Neuronal stem cell (in vitro differentiated cells): ENCODE results near the gene LHB.
"Not testable (repeated sequence)": the region's sequence is repeated elsewhere in the genome, so short reads cannot be mapped to it uniquely, and the experiment has no call there.

ENCODE experiments used
- DNase-seq: peaks from one replicate; pipeline ENCODE4 v3.0.0-alpha.2; 2013; ENCODE audit warnings: low spot score
- H2AFZ ChIP-seq: one replicate; pipeline ENCODE4 v1.6.1; 2013; ENCODE audit warnings: mild to moderate bottlenecking, low read length, inconsistent platforms
- H2AK5ac ChIP-seq: 2 replicates; pipeline ENCODE4 v1.6.1; 2013; ENCODE audit warnings: low read depth, mild to moderate bottlenecking, inconsistent platforms, low read length, moderate library complexity, mixed read lengths
- H2BK120ac ChIP-seq: 2 replicates; pipeline ENCODE4 v1.6.1; 2013; ENCODE audit warnings: low read depth, mild to moderate bottlenecking, inconsistent platforms, low read length, moderate library complexity, mixed read lengths
- H2BK12ac ChIP-seq: one replicate; pipeline ENCODE4 v1.6.1; 2013; ENCODE audit warnings: low read length, inconsistent platforms
- H2BK15ac ChIP-seq: 2 replicates; pipeline ENCODE4 v1.6.1; 2013; ENCODE audit warnings: mild to moderate bottlenecking, low read length, inconsistent platforms, mixed read lengths
- H2BK5ac ChIP-seq: one replicate; pipeline ENCODE4 v1.6.1; 2013; ENCODE audit warnings: inconsistent platforms, mild to moderate bottlenecking, low read length, moderate library complexity
- H3K14ac ChIP-seq: one replicate; pipeline ENCODE4 v1.6.1; 2013; ENCODE audit warnings: low read length, inconsistent platforms
- H3K18ac ChIP-seq: 2 replicates; pipeline ENCODE4 v1.6.1; 2013; ENCODE audit warnings: low read length, inconsistent platforms
- H3K23ac ChIP-seq: 2 replicates; pipeline ENCODE4 v1.6.1; 2013; ENCODE audit warnings: low read depth, mild to moderate bottlenecking, mixed read lengths, low read length, inconsistent platforms; ENCODE audit not compliant: poor library complexity
- H3K27ac ChIP-seq: replicated peaks from 3 replicates; pipeline ENCODE4 v1.5.1; 2013; ENCODE audit warnings: low read length, inconsistent platforms
- H3K27me3 ChIP-seq, 3 experiments: 2 replicates each; pipeline ENCODE4 v1.6.1; 2013; ENCODE audit warnings: low read length in 3 of 3, mild to moderate bottlenecking in 2 of 3, inconsistent platforms in 1 of 3, low read depth in 1 of 3, mixed read lengths in 1 of 3, moderate library complexity in 1 of 3; ENCODE audit not compliant: control insufficient read depth in 3 of 3, insufficient read depth in 3 of 3
- H3K36me3 ChIP-seq, 2 donors: replicated peaks in 1 of 2; 2 replicates each; pipeline ENCODE4 v1.6.1; 2013; ENCODE audit warnings: low read length in 2 of 2; ENCODE audit not compliant: control insufficient read depth in 2 of 2, insufficient read depth in 2 of 2
- H3K4ac ChIP-seq: 2 replicates; pipeline ENCODE4 v1.6.1; 2013; ENCODE audit warnings: inconsistent platforms, mild to moderate bottlenecking, low read length, moderate library complexity
- H3K4me1 ChIP-seq, 2 donors: 1 replicate in 1 of 2; 2 replicates in 1 of 2; pipeline ENCODE4 v1.6.1; 2013; ENCODE audit warnings: low read length in 2 of 2, low read depth in 1 of 2; ENCODE audit not compliant: control insufficient read depth in 2 of 2, insufficient read depth in 1 of 2
- H3K4me2 ChIP-seq: one replicate; pipeline ENCODE4 v1.6.1; 2013; ENCODE audit warnings: mild to moderate bottlenecking, low read length, inconsistent platforms; ENCODE audit not compliant: insufficient read depth, poor library complexity, severe bottlenecking
- H3K4me3 ChIP-seq, 2 donors: 2 replicates each; pipeline ENCODE4 v1.5.1; 2013; ENCODE audit warnings: low read length in 2 of 2, mild to moderate bottlenecking in 2 of 2, inconsistent platforms in 1 of 2, moderate library complexity in 1 of 2
- H3K79me1 ChIP-seq: one replicate; pipeline ENCODE4 v1.6.1; 2013; ENCODE audit warnings: low read depth, mild to moderate bottlenecking, inconsistent platforms, low read length, moderate library complexity
- H3K9ac ChIP-seq: one replicate; pipeline ENCODE4 v1.6.1; 2013; ENCODE audit warnings: mild to moderate bottlenecking, low read depth, low read length, inconsistent platforms; ENCODE audit not compliant: poor library complexity
- H3K9me3 ChIP-seq, 2 donors: replicated peaks in 1 of 2; 2 replicates each; pipeline versions ENCODE3 to v1.6.1; 2013; ENCODE audit warnings: low read length in 2 of 2, mild to moderate bottlenecking in 2 of 2, inconsistent platforms in 1 of 2, low read depth in 1 of 2, mixed read lengths in 1 of 2, moderate library complexity in 1 of 2; ENCODE audit not compliant: control insufficient read depth in 2 of 2, insufficient read depth in 1 of 2
- H4K8ac ChIP-seq: one replicate; pipeline ENCODE4 v1.6.1; 2013; ENCODE audit warnings: low read depth, mild to moderate bottlenecking, inconsistent platforms, low read length, moderate library complexity
- H4K91ac ChIP-seq: one replicate; pipeline ENCODE4 v1.6.1; 2013; ENCODE audit warnings: low read length, low read depth, mild to moderate bottlenecking, inconsistent platforms; ENCODE audit not compliant: poor library complexity
- WGBS, 2 donors: extraction: QIAGEN DNeasy Blood & Tissue Kit; methylation state at CpG; one replicate each; pipeline ENCODE4 v1.1.7; 2013; ENCODE audit warnings: missing lambda C conversion rate in 2 of 2, mixed read lengths in 1 of 2; ENCODE audit not compliant: insufficient read length in 2 of 2, insufficient replicate concordance in 1 of 2; ENCODE audit errors: extremely low coverage in 2 of 2; 5-methylcytosine and 5-hydroxymethylcytosine counted together

Gene LHB

DNA sequence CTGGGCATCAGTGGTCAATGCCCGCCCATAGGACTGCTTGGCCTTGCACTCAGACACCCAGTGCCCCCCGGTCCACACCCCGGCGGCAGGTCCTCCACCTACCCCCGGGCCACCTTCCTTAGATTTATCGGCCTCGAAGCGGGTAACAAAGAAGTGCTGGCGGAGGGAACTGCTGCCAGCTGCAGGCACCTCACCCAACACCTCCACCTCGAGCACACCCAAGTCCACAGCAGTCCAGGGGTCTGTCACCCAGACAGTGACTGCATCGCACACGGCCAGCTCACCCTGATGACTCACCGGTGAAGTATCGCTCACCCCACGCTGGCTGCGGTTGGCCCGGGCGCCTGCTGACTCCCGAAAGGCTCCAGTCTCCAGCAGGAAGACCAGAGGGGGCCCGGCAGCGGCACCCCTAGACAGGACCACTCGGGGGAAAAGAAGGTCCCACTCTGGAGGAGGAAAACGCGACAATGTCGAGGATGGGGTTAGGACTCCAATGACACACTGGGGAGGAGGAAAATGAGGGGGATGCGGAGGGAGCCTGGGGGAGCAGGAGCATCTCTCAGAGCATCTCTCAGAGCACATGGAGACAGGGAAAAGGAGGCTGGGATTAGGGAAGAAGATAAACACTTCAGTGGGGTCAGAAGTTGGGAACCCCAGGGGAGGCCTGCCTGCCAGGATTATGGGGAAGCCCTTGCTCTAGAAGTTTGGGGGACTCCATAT, 21.8 kb upstream of the LHB start:
- not testable (repeated sequence) for H2BK15ac ChIP-seq, H3K36me3 ChIP-seq, H3K4me3 ChIP-seq, H2BK120ac ChIP-seq, H3K27ac ChIP-seq, H2AFZ ChIP-seq, H3K23ac ChIP-seq, H4K8ac ChIP-seq, DNase-seq, H3K79me1 ChIP-seq, H3K9ac ChIP-seq, H3K27me3 ChIP-seq, H3K4ac ChIP-seq, H2BK5ac ChIP-seq, H3K14ac ChIP-seq, H3K4me2 ChIP-seq, H3K4me1 ChIP-seq, H3K9me3 ChIP-seq, H3K18ac ChIP-seq, H4K91ac ChIP-seq, H2AK5ac ChIP-seq, H2BK12ac ChIP-seq
- WGBS, 2 donors, result no CpG with 5 or more reads among the region's 26 CpGs

DNA sequence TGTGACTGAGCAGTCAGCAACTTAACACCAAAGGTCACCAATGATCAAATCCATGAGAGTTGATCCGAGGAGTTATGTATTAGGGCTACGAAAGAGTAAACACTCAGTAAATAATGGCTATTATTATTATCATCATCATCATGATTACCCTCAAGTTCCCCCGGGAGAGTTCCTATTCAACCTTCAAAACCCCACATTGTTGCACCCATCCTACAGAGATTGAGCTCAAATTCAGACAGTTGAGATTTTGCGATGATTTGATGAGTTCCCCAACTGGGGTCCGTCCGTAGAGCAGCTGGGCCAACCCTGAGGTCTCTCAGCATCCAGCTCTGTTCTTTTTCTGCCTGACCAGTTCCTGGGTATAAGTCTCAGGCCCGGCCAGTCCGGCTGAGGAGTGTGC, 21.2 kb upstream of the LHB start:
- not testable (repeated sequence) for H3K14ac ChIP-seq, H3K27ac ChIP-seq, H4K91ac ChIP-seq, H3K4me2 ChIP-seq, H3K4me3 ChIP-seq, H3K9ac ChIP-seq, H3K79me1 ChIP-seq, H3K23ac ChIP-seq, H3K4ac ChIP-seq, H2BK12ac ChIP-seq, H2BK15ac ChIP-seq, H3K27me3 ChIP-seq, H2BK5ac ChIP-seq, H3K4me1 ChIP-seq, H3K9me3 ChIP-seq, H2BK120ac ChIP-seq, H3K36me3 ChIP-seq, H2AFZ ChIP-seq, H2AK5ac ChIP-seq, DNase-seq, H4K8ac ChIP-seq, H3K18ac ChIP-seq
- WGBS, 2 donors, result no CpG with 5 or more reads among the region's 8 CpGs

GRCh38 chr19:49036815-49037214, 19.9 kb upstream of the LHB start, which contains the start of gene CGB1:
TSS of gene CGB1 (minus strand) at chr19:49036895. CDS start at chr19:49036711, 184 bp downstream.
- H2BK12ac ChIP-seq, H3K4me3 ChIP-seq, H2AK5ac ChIP-seq, H4K91ac ChIP-seq, H3K23ac ChIP-seq, H4K8ac ChIP-seq, H3K4me2 ChIP-seq, H3K4me1 ChIP-seq, H3K27me3 ChIP-seq, H3K9me3 ChIP-seq, H3K9ac ChIP-seq, H2BK5ac ChIP-seq, H3K18ac ChIP-seq, H3K79me1 ChIP-seq, DNase-seq, H3K27ac ChIP-seq, H2BK15ac ChIP-seq, H3K36me3 ChIP-seq, H2BK120ac ChIP-seq, H2AFZ ChIP-seq, H3K14ac ChIP-seq, H3K4ac ChIP-seq: not testable (repeated sequence)
- no CpG with 5 or more reads among the region's 18 CpGs for WGBS, 2 donors

- no CpG with 5 or more reads among the region's 28 CpGs for WGBS, 2 donors
These were observed 14.9 kb upstream of the LHB start, which contains the start of gene CGB2 for GRCh38 chr19:49031642-49032301. TSS of gene CGB2 (plus strand) at chr19:49031890. CDS start at chr19:49032096, 206 bp downstream.

More at GRCh38 chr19:49031642-49032301, 14.9 kb upstream of the LHB start, which contains the start of gene CGB2:
- not testable (repeated sequence) for H4K8ac ChIP-seq, H3K27me3 ChIP-seq, H3K23ac ChIP-seq, H2AFZ ChIP-seq, H3K9ac ChIP-seq, H3K4me3 ChIP-seq, H3K9me3 ChIP-seq, H2BK15ac ChIP-seq, H3K14ac ChIP-seq, H3K4ac ChIP-seq, H2AK5ac ChIP-seq, H2BK120ac ChIP-seq, H3K36me3 ChIP-seq, H3K4me1 ChIP-seq, DNase-seq, H3K79me1 ChIP-seq, H3K4me2 ChIP-seq, H2BK5ac ChIP-seq, H4K91ac ChIP-seq, H3K18ac ChIP-seq, H3K27ac ChIP-seq, H2BK12ac ChIP-seq
